HG02678 (cell line): ENCODE data around the gene SPOCD1.

ENCODE experiments used
- ATAC-seq: cut with Tn5 transposase; IDR thresholded peaks from one replicate; pipeline ENCODE4 v1.9.1; 2021; ENCODE audit warnings: mild to moderate bottlenecking, moderate library complexity; ENCODE audit not compliant: unreplicated experiment

SPOCD1 gene

GRCh38 chr1:31774495-31774894 lies 41.3 kb downstream of the SPOCD1 start:
- no peak for ATAC-seq

- no peak for ATAC-seq
Measured at GRCh38 chr1:31773861-31774260, 42.0 kb downstream of the SPOCD1 start.

DNA sequence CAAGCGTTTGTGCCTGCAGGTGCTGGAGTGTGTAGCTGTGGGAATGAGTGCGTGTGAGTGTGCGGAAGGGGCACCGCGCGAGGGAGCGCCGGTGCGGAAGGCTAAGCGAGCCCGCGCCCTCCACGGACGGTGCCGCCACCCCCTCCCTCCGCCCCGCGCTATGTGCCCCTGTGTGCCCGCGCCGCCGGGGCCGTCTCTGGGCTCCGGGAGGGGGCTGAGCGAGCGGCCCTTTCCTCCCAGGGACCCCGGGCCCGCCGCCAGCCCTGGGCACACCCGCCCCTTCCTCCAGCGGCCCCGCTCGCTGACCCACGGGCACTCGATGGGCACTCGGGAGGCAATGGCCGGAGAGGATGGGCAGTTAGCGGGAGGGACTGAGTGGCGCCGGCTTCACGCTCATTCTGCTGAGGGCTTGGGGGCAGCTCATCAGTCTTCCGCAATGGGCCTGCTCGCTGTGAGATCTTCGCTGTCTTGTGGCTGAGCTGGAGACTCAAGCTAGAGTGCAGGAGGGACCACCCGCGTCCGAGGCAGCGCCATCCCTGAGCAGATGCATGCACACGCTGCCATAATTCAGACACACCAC lies 43.1 kb downstream of the SPOCD1 start:
- ATAC-seq, result no peak

GRCh38 chr1:31771891-31772668 lies 43.7 kb downstream of the SPOCD1 start:
- no peak for ATAC-seq

GRCh38 chr1:31769720-31770390 lies 46.0 kb downstream of the SPOCD1 start:
- ATAC-seq, result no peak

DNA sequence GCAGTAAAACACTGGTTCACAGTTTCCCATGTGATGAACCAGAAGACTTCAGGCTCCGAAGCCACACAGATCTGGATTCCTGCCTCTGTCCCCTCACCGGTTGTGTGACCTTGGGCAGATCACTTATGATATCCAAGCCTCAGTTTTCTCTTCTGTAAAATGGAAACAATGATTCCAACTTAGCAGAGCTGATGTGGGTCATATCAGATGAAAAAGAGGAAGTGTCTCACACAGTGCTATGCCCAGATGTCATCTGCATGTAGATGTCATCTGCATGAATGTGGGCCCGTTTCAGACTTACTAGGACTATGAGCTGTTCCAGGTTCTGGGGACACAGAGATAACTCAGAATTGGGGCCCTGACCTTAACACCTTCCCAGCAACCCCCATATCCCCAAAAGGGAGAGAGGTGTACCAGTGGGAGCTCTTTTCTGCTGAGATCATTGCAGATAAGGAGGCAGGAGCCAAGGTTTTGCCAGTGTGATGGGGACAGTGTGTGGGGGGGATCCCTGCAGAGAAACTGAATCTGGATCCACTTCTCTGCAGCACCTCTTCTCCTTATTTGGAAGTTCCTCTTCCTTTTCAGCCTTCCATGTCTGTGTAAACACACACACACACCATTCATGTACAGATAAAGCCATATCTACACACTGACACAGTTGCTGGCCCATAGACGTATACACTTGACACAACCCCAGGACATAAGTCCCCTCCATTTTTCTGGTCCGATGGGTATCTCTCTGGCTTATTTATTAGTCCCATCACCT lies 46.7 kb downstream of the SPOCD1 start:
- ATAC-seq, result no peak

- ATAC-seq, result no peak
Measured at GRCh38 chr1:31768407-31768907, 47.4 kb downstream of the SPOCD1 start.

DNA sequence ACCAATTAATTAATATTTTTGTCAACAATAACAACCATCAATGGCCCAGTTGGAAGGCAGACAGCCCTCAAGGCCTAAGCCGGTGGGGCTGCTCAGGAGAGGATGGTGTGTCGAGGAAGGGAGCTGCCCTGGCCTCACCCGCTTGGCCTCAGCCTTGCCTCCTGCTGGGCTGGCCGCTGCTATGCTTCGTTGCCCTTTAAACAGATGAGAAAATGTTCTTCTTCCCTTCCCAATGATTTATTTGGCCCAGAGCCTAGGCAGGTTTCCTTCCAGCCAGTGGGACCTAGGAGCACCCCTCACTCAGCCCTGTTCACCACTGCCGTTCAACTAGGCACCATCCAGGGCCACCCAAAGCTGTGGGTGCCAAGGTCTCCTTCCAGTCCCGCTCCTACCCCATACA lies 48.6 kb downstream of the SPOCD1 start:
- ATAC-seq, result no peak

- ATAC-seq, result no peak
Measured at GRCh38 chr1:31765516-31765915, 50.3 kb downstream of the SPOCD1 start.

GRCh38 chr1:31765041-31765467 lies 50.8 kb downstream of the SPOCD1 start:
- no peak for ATAC-seq

DNA sequence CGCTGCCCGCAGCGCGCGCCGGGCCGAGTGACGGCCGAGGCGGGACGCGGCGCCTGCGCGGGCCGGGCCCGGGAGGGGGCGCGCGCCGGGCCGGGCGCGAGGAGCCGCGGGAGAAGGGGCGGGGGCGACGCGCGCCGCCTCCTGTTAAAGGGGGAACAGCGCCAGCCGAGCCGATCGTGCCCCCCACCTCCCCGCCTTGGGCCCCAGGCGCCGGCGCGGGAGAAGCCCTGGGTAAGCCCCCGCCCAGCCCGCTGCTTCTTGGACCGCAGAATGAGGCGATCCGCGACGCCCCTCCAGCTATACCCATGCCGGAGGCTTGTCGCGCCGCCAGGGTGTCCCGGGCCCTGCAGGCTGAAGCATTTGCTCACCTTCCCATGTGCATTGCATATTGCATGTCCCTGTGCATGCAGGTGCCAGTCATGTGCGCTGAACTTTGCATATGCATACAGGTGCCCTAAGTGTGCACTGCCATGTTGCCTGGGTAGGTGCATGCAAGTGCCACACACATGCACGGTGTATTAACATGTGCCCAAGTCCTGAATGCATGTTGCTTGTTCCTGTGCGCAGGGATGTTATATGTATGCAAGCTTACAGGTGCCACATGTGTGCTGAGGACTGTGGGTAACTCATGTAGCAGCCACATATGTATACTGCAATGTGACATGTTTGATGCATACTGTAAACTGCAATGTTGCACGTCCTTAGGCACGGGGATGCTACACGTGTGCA lies 51.3 kb downstream of the SPOCD1 start, which contains the start of gene ADGRB2:
Gene ADGRB2 (minus strand): TSS at position 29 of the 729 bp plus-strand sequence. CDS start 7,119 bp downstream, outside the sequence.
- ATAC-seq, result no peak

DNA sequence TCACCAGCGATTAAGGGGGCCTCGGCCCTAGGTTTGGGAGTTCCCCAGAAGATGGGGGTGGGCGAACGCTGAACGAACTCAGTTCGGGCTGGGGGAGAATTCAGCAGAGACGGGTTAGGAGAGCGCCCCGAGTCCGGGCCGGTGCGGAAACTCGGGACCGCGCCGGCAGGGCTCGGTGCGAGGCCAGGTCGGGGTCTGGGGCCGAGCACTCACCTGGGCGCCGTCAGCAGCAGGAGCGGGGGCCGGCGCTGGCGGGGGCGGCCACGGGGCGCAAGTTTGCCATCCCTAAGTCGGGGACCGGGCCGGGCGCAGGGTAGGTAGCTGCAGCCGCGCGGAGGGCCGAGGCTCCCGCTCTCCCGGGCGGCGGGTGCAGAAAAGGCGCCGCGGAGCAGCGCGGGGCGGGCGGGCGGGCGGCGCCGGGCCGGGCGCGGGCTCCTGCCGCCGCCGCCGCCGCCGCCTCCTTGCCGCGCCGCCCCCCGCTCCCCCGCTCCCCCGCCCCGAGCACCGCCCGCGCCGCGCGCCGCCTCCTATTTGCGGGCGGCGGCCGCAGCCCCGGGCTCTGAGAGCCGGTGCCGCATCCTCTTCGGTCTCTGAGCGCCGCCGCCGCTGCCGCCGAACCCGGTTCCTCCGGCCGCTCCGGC lies 52.0 kb downstream of the SPOCD1 start:
- no peak for ATAC-seq

DNA sequence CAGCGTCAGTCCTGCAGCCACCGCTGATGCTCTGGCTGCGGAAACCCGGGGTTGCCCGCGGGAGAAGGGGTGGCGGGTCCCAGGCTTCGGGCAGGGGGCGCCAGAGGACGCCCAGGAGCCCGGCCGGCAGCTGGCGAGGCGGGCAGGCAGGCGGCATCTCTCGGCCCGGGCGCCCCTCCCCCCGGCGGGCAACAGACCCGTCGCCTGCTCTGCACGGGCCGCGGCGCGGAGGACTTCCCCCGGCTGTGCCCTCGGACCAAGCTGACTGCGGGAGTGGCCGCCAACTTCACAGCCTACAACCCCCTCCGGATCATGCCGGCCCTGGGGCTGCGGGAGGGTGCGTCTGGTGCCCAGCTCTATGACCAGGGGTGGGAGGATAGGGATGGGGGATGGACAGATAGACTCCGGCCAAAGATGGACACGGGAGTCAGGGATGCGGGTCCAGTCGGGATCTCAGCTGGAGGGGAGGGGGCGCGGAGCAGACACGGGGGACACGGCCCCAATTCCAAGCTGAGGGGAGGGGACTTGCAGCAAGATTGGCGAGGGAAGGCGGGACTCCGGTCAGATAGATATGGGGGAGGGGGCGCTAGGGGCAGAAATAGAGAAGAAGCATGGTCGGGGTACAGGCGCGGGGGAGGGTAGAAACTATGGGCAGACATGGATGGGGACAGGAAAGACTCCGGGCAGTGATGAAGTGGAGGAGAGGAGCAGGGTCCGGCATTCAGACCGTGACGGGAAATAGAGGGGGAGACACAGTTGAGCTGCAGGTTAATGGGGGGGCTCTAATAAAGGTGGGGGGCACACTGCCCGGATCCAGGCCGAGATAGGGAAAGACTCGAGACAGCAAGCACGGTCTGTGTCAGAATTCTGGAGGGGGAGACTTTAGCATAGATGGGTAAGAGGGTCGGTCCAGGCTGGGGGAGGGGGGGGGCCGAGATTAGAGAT lies 52.8 kb downstream of the SPOCD1 start:
- ATAC-seq, result no peak

DNA sequence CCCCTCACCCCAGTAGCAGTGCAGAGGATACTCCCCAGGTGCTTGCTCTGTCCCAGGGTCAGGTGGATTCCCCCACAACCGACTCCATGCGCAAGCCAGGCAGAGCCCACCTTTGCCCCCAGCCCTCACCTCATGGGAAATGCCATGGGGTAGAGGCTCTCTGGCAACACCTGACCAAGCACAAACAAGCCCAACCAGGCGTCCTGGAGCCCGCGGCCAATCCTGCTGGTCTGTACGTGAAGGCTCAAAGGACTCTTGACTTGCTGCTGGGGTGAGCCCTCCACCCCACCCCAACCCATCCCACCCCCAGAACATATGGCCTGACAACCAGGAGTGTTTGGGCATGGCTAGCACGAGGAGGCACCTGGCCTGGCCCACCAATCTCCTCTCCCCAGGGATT lies 53.5 kb downstream of the SPOCD1 start:
- no peak for ATAC-seq

GRCh38 chr1:31761883-31762282 lies 53.9 kb downstream of the SPOCD1 start:
- no peak for ATAC-seq

DNA sequence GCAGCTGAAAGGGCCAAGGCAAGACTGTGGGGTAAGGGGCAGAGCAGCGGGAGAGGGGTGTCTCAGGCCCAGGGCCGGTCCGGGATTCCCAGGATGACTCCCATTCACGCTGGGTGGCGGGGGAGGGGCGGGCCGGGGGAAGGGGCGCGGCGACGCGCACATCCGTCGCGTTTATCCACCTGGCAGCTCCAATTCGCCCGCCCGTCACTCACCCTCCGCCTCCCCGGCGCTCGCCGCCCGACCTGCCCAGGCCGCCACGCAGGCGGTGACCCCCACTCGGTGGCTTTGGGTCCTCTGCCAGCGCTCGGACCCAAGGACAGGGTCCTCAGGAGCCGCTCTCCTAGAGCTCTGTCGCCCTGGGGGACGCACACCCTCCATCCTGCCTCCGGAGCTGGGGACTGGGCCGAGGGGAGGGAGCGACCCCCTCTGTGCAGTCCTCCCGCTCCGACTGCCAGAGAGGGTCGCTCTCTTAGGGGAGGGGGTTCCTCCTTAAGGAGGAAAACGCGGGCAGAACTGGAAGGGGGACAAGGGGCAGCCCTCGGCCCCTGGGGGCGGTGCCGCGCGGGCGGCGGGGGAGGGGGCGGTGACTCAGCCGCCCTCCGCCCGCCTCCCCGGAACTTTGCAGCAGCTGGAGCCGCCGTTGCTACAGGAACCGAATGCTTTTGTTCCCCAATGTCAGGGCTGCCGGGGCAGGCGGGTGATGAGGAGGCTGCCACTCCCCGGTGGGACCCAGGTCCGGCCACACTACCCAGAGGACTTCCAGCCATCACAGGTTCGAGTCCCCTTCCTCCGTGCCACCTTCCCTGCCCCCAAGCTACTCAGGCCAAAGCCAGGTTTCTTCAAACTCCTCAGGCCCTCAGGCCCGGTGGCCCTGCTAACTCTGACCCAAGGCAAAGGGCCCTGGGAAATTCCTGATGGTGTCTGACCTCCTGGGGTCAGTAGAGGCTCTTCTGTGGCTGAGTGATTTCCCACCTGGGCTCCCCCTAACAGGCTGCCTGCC lies 55.1 kb downstream of the SPOCD1 start:
- ATAC-seq, result no peak

- ATAC-seq, result no peak
Measured at GRCh38 chr1:31759298-31760023, 56.4 kb downstream of the SPOCD1 start.
